CD4-positive, alpha-beta T cell treated with Interleukin-17A for 4 hours (primary cell): Measurements from ENCODE around the gene DEFB131A.
A peak's percentile ranks its signal among the peaks of the same experiment; 100 is the strongest.
"Not testable (repeated sequence)": the region's sequence is repeated elsewhere in the genome, so short reads cannot be mapped to it uniquely, and the experiment has no call there.

ENCODE experiments used
- DNase-seq: peaks from one replicate; pipeline ENCODE4 v3.0.0-alpha.2; 2020; ENCODE audit warnings: mixed read lengths

The DEFB131A gene

GRCh38 chr4:9495443-9495842 lies 51.2 kb downstream of the DEFB131A start:
- peak; percentile 65 for DNase-seq

- DNase-seq: not testable (repeated sequence)
These were observed 53.6 kb downstream of the DEFB131A start for GRCh38 chr4:9497575-9498467.

- not testable (repeated sequence) for DNase-seq
These were observed 54.3 kb downstream of the DEFB131A start for GRCh38 chr4:9498468-9499040.

- DNase-seq: not testable (repeated sequence)
These were observed 55.8 kb downstream of the DEFB131A start for GRCh38 chr4:9499974-9500487.
